ENCODE data around the gene COMMD10. TPM values are rescaled to one million over a fixed set of nuclear protein-coding genes. Genes with fewer than 3 reads are reported as not detected.

Gene COMMD10
- total RNA-seq, 1 experiment from 2014 or later: 39.8 TPM

DNA sequence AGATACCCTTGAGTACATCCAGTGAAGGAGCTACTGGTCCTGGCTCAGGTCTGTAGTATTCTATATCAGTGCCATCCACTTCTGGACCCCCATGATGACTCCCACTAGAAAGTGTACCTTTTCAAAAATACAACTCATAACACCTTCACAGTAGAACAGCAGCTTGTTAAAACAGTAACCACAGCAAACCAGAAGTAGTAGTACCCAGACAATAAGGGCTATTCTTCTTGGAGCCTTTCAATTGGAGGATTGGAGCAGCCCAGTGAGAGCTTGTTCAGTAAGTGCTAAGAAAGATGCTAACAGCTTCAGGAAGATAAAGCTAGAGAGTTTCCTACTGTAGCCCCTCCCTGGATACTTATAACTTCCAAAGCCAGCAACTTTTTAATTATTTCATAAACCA lies 42.5 kb upstream of the COMMD10 start:
- no peaks in the 10 kb centered on the region for H3K27me3 Mint-ChIP-seq (ENCODE audit: unreplicated experiment)
- no peak overlapping the region for H3K27ac Mint-ChIP-seq (ENCODE audit: unreplicated experiment)
- no peaks in the 10 kb centered on the region for H3K9me3 Mint-ChIP-seq (ENCODE audit: low read depth, unreplicated experiment)
- DNase-seq: no peak
- intact Hi-C loops (cut with micrococcal nuclease; ENCODE audit: unreplicated experiment): no loop called here
- TF ChIP-seq, protein P1, sequence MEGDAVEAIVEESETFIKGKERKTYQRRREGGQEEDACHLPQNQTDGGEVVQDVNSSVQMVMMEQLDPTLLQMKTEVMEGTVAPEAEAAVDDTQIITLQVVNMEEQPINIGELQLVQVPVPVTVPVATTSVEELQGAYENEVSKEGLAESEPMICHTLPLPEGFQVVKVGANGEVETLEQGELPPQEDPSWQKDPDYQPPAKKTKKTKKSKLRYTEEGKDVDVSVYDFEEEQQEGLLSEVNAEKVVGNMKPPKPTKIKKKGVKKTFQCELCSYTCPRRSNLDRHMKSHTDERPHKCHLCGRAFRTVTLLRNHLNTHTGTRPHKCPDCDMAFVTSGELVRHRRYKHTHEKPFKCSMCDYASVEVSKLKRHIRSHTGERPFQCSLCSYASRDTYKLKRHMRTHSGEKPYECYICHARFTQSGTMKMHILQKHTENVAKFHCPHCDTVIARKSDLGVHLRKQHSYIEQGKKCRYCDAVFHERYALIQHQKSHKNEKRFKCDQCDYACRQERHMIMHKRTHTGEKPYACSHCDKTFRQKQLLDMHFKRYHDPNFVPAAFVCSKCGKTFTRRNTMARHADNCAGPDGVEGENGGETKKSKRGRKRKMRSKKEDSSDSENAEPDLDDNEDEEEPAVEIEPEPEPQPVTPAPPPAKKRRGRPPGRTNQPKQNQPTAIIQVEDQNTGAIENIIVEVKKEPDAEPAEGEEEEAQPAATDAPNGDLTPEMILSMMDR (IDR thresholded peaks at IDR 0.05; ENCODE audit: unreplicated experiment): no peak
- no peaks in the 10 kb centered on the region for H3K4me1 Mint-ChIP-seq (ENCODE audit: low read depth, unreplicated experiment)
- no peaks in the 10 kb centered on the region for H3K36me3 Mint-ChIP-seq (ENCODE audit: insufficient read depth, unreplicated experiment)
- no TSS peak for BruUV-seq (replicated peaks)
- H3K4me3 Mint-ChIP-seq (ENCODE audit: low read depth, unreplicated experiment): no peak overlapping the region
- CTCF ChIA-PET: no interaction called here

DNA sequence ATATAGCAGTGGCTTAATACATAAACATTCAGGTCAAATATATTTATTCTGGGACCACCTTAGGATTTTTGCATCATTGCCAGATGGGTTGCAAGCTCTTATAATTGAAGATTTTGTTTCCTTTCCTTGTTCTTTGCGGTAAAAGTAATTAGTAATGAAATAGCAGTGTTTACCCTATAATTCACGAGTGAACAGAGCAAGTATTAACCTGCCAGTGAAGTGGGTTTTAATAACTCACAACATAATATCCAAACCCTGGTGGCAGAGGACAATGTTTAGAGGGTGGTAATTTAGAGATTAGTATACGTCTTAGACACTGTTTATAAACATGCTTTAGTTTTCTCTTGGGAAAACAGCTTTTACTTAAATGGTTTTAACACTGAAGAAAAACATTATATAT lies 40.8 kb upstream of the COMMD10 start:
- Mint-ChIP-seq H3K9me3 (ENCODE audit: low read depth, unreplicated experiment) (no peaks in the 10 kb centered on the region), H3K4me1 (ENCODE audit: low read depth, unreplicated experiment) (no peaks in the 10 kb centered on the region), H3K27ac (ENCODE audit: unreplicated experiment) (no peak overlapping the region), H3K4me3 (ENCODE audit: low read depth, unreplicated experiment) (no peak overlapping the region), H3K36me3 (ENCODE audit: insufficient read depth, unreplicated experiment) (no peaks in the 10 kb centered on the region), H3K27me3 (ENCODE audit: unreplicated experiment) (no peaks in the 10 kb centered on the region)
- intact Hi-C loops (cut with micrococcal nuclease; ENCODE audit: unreplicated experiment): no loop called here
- no TSS peak for BruUV-seq (replicated peaks)
- CTCF ChIA-PET: no interaction called here
- TF ChIP-seq, protein P1 (IDR thresholded peaks at IDR 0.05; ENCODE audit: unreplicated experiment): no peak
- no peak for DNase-seq

DNA sequence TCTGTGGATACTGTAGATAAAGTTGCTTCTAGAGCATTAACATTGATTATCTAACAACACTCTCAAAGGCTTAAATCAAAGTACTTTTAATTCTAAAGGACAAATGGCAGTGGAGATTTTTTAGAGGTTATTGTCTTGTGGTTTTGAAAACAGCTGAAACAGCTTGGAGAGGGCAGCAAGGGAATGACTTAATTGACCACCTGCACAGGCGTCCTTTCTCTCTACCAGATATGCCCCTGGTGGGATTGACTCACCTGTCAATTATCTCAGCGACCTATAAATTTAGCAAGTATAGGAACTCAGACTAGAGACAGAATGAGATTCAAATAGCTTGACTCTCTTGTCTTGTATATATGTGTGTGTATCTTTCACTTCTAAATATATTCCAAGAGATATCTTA lies 39.0 kb upstream of the COMMD10 start:
- TF ChIP-seq, protein P1 (IDR thresholded peaks at IDR 0.05; ENCODE audit: unreplicated experiment): no peak

DNA sequence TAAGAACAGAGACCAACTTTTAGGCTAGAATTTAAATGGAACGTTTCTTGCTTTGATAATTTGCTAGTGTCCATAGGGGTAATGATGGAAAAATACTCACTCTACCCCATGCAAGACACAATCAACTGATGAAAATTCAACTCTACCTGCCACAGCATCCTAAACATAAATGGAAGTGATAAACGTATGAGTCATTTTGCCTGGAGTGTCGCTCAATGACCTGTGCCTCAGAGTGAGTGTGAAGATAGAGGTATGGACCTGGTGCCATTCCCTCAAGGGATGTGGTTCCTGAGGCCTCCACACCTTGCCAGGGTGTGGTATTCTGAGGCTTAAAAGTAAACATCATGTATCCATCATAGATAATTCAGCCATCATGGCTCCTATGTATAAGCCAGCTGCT lies 38.6 kb upstream of the COMMD10 start:
- H3K27me3 Mint-ChIP-seq (ENCODE audit: unreplicated experiment): no peaks in the 10 kb centered on the region
- no TSS peak for BruUV-seq (replicated peaks)
- H3K36me3 Mint-ChIP-seq (ENCODE audit: insufficient read depth, unreplicated experiment): no peaks in the 10 kb centered on the region
- no peak for DNase-seq
- no peaks in the 10 kb centered on the region for H3K4me1 Mint-ChIP-seq (ENCODE audit: low read depth, unreplicated experiment)
- CTCF ChIA-PET: interaction anchor here (0.7 kb wide), 1 partner anchor 392 kb away, joined by 4 read pairs; no protein-coding TSS in a partner anchor
- TF ChIP-seq, protein P1 (IDR thresholded peaks at IDR 0.05; ENCODE audit: unreplicated experiment): no peak
- intact Hi-C loops (cut with micrococcal nuclease; ENCODE audit: unreplicated experiment): no loop called here
- H3K9me3 Mint-ChIP-seq (ENCODE audit: low read depth, unreplicated experiment): no peaks in the 10 kb centered on the region
- H3K4me3 Mint-ChIP-seq (ENCODE audit: low read depth, unreplicated experiment): no peak overlapping the region
- H3K27ac Mint-ChIP-seq (ENCODE audit: unreplicated experiment): no peak overlapping the region

More for the DNA sequence above, 39.0 kb upstream of the COMMD10 start:
- Mint-ChIP-seq H3K9me3 (ENCODE audit: low read depth, unreplicated experiment) (no peaks in the 10 kb centered on the region), H3K36me3 (ENCODE audit: insufficient read depth, unreplicated experiment) (no peaks in the 10 kb centered on the region), H3K27me3 (ENCODE audit: unreplicated experiment) (no peaks in the 10 kb centered on the region), H3K4me1 (ENCODE audit: low read depth, unreplicated experiment) (no peaks in the 10 kb centered on the region), H3K27ac (ENCODE audit: unreplicated experiment) (no peak overlapping the region), H3K4me3 (ENCODE audit: low read depth, unreplicated experiment) (no peak overlapping the region)
- intact Hi-C loops (cut with micrococcal nuclease; ENCODE audit: unreplicated experiment): no loop called here
- DNase-seq: no peak
- no TSS peak for BruUV-seq (replicated peaks)
- CTCF ChIA-PET: interaction anchor here (0.7 kb wide), 1 partner anchor 392 kb away, joined by 4 read pairs; no protein-coding TSS in a partner anchor

Data from Calu3 (cell line).